Measurements from ENCODE around the gene MYD88.
"Not testable (repeated sequence)": the region's sequence is repeated elsewhere in the genome, so short reads cannot be mapped to it uniquely, and the experiment has no call there.

The MYD88 gene

GRCh38 chr3:38158472-38158871, 20.0 kb downstream of the MYD88 start:
- H3K9me3 ChIP-seq, result no peaks in the 10 kb centered on the region
- H3K4me1 ChIP-seq, result no peaks in the 10 kb centered on the region
- no peak for TF ChIP-seq CTCF (IDR thresholded peaks at IDR 0.05; ENCODE audit: low read depth, low read length)
- no peak for DNase-seq
- H3K36me3 ChIP-seq, result no peaks in the 10 kb centered on the region
- no peak overlapping the region for H3K4me3 ChIP-seq (ENCODE audit: low read depth, low read length)
- no peaks in the 10 kb centered on the region for H3K27me3 ChIP-seq

- not testable (repeated sequence) for H3K4me1 ChIP-seq; DNase-seq; H3K9me3 ChIP-seq; H3K36me3 ChIP-seq; H3K27me3 ChIP-seq; H3K4me3 ChIP-seq (ENCODE audit: low read depth, low read length)
Observed at GRCh38 chr3:38160704-38161103, 22.2 kb downstream of the MYD88 start.

GRCh38 chr3:38163117-38163840, 24.8 kb downstream of the MYD88 start:
- Histone ChIP-seq H3K27me3 (no peaks in the 10 kb centered on the region), H3K4me3 (ENCODE audit: low read depth, low read length) (no peak overlapping the region), H3K9me3 (no peaks in the 10 kb centered on the region), H3K4me1 (no peaks in the 10 kb centered on the region), H3K36me3 (no peaks in the 10 kb centered on the region)
- no peak for TF ChIP-seq CTCF (IDR thresholded peaks at IDR 0.05; ENCODE audit: low read depth, low read length)
- DNase-seq, result no peak

GRCh38 chr3:38163841-38164642, 25.6 kb downstream of the MYD88 start:
- Histone ChIP-seq H3K4me1 (no peaks in the 10 kb centered on the region), H3K9me3 (no peaks in the 10 kb centered on the region), H3K4me3 (ENCODE audit: low read depth, low read length) (peak overlapping the region; percentile 69), H3K27me3 (no peaks in the 10 kb centered on the region), H3K36me3 (no peaks in the 10 kb centered on the region)
- no peak for TF ChIP-seq CTCF (IDR thresholded peaks at IDR 0.05; ENCODE audit: low read depth, low read length)
- DNase-seq, result no peak

- Histone ChIP-seq H3K36me3 (no peaks in the 10 kb centered on the region), H3K27me3 (no peaks in the 10 kb centered on the region), H3K9me3 (no peaks in the 10 kb centered on the region), H3K4me1 (no peaks in the 10 kb centered on the region), H3K4me3 (ENCODE audit: low read depth, low read length) (peak overlapping the region; percentile 69)
- DNase-seq, result no peak
- no peak for TF ChIP-seq CTCF (IDR thresholded peaks at IDR 0.05; ENCODE audit: low read depth, low read length)
Observed at GRCh38 chr3:38164643-38164951, 26.1 kb downstream of the MYD88 start.

DNA sequence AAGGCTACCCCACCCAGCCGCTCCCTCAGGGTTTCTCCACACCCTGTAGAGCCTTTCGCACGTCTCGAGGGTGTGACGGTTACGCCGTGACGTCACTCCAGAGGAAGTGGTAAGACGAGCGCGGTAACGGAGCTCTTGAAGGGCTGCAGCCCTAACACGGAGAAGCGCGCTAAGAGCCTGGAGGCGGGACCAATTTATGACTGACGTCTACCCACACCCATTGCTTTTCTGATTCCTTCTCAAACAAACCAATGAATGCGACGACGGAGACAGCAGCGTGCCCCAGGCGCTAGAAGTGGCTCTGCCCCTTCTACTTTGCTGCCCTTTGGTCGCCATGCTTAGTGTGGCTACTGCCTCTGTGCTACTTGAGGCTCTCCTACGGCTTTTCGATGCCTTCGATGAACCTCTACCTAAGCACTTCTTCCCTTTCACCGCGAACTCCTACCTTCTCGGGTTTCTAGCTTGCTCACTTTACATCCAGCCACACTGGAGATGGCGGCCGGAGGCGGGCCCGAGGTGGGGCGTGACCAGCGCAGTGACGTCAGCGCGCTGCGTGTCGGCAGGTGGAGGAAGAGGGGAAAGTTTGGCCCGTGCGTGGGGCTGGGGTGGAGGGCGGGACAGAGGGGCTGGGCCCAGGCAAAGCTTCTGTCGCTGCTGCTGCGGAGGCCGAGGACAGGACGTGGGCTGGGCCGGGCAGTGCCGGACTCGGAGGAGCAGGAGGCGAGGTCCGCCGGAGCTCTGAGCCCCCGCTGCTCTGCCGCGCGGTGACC, 26.7 kb downstream of the MYD88 start, which contains the start of gene OXSR1:
Gene OXSR1 (plus strand): TSS at position 586 of the 770 bp plus-strand sequence. CDS start 340 bp downstream, outside the sequence.
- Histone ChIP-seq H3K9me3 (no peaks in the 10 kb centered on the region), H3K4me3 (ENCODE audit: low read depth, low read length) (peak within 1 kb of the TSS; percentile 69), H3K36me3 (no peaks in the 10 kb centered on the region), H3K27me3 (no peaks in the 10 kb centered on the region), H3K4me1 (no peaks in the 10 kb centered on the region)
- TF ChIP-seq CTCF (IDR thresholded peaks at IDR 0.05; ENCODE audit: low read depth, low read length), result no peak
- DNase-seq, result peak; percentile 89

Data from BE2C (cell line).